Left renal pelvis (tissue), 4 donors: ENCODE results near the gene ERGIC2. TPM values are rescaled to one million over a fixed set of nuclear protein-coding genes. Genes with fewer than 3 reads are reported as not detected.
"Not testable (repeated sequence)": the region's sequence is repeated elsewhere in the genome, so short reads cannot be mapped to it uniquely, and the experiment has no call there.

Experiments used
- DNase-seq, 4 donors: peaks; one replicate each; pipeline ENCODE4 v3.0.0-alpha.2; 2013; ENCODE audit warnings: low read depth in 4 of 4, low spot score in 3 of 4
- polyA plus RNA-seq, 4 donors: library from polyadenylated mRNA; unstranded; fragments of 120-200 nt; gene quantifications; one replicate each; pipeline ENCODE4 v1.2.1, GENCODE V29; 2013; ENCODE audit not compliant: insufficient read length in 4 of 4

Gene ERGIC2
- polyA plus RNA-seq, 4 donors = 99.8 to 141 (median 109) TPM

- DNase-seq = no peak
These were observed 74.7 kb downstream of the ERGIC2 start for GRCh38 chr12:29306266-29306665.

GRCh38 chr12:29304388-29304787, 76.6 kb downstream of the ERGIC2 start:
- no peak for DNase-seq

- DNase-seq = no peak
These were observed 79.9 kb downstream of the ERGIC2 start for GRCh38 chr12:29301114-29301513.

GRCh38 chr12:29299633-29300032, 81.3 kb downstream of the ERGIC2 start:
- DNase-seq = no peak

- peak in 1 of 4 donors; percentile 21 for DNase-seq
These were observed 89.7 kb downstream of the ERGIC2 start for GRCh38 chr12:29291226-29291625.

- DNase-seq = not testable (repeated sequence)
These were observed 90.5 kb downstream of the ERGIC2 start for GRCh38 chr12:29290475-29290874.

GRCh38 chr12:29288031-29288430, 92.9 kb downstream of the ERGIC2 start:
- no peak for DNase-seq

- DNase-seq = no peak
These were observed 93.3 kb downstream of the ERGIC2 start for GRCh38 chr12:29287622-29288021.

Other genes with a start within 250 kb of the ERGIC2 start
- gene FAR2, start 231.9 kb downstream of the ERGIC2 start, polyA plus RNA-seq = 10 to 100 TPM; 14.4 to 45.8 (median 44.6) TPM
- 1 to 10 TPM in 1 of 4 donors, under 1 TPM in 3; 0.13 to 1.2 (median 0.67) TPM for gene OVCH1, start 116.5 kb upstream of the ERGIC2 start, polyA plus RNA-seq